CD4-positive, alpha-beta T cell treated with Interleukin-4 for 1 hour (primary cell): ENCODE results near the gene DUSP3.
A peak's percentile ranks its signal among the peaks of the same experiment; 100 is the strongest.
"Not testable (repeated sequence)": the region's sequence is repeated elsewhere in the genome, so short reads cannot be mapped to it uniquely, and the experiment has no call there.

Experiments used
- DNase-seq, 2 donors: peaks; one replicate each; pipeline ENCODE4 v3.0.0-alpha.2; 2020 to 2022

Gene DUSP3

GRCh38 chr17:43799047-43799446 is 20.3 kb upstream of the DUSP3 start:
- DNase-seq: no peak

GRCh38 chr17:43798024-43798423 is 19.2 kb upstream of the DUSP3 start:
- DNase-seq: not testable (repeated sequence)

- not testable (repeated sequence) for DNase-seq
Observed at GRCh38 chr17:43792668-43793067, 13.9 kb upstream of the DUSP3 start.

- DNase-seq: peak in 1 of 2 donors; percentile 25
Observed at GRCh38 chr17:43791589-43791988, 12.8 kb upstream of the DUSP3 start.

GRCh38 chr17:43790311-43790940 is 11.6 kb upstream of the DUSP3 start:
- DNase-seq: no peak

- no peak for DNase-seq
Observed at GRCh38 chr17:43789482-43789881, 10.7 kb upstream of the DUSP3 start.

GRCh38 chr17:43788540-43788939 is 9.8 kb upstream of the DUSP3 start:
- DNase-seq: no peak

- no peak for DNase-seq
Observed at GRCh38 chr17:43787728-43788127, 9.0 kb upstream of the DUSP3 start.

GRCh38 chr17:43784628-43785101 is 5.9 kb upstream of the DUSP3 start:
- DNase-seq: no peak

DNA sequence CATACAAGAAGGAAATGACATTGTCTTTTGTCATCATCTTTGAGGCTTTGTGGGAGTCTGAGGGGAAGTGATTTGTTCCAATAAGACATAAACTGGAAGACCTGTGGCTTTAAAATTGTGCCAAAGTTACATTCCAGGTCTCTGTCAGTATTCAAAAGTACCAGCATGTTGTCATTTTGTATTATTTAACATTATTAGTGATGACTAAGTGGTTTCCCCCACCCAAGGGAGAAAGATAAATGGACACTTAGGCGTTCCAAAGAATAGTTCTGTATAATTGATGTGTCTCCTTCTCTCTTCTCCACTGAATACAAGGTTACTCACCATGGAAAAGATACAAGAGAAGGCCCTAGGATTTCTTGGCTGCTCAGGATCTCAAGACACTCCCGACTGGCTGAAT is 5.3 kb upstream of the DUSP3 start:
- DNase-seq: no peak

DNA sequence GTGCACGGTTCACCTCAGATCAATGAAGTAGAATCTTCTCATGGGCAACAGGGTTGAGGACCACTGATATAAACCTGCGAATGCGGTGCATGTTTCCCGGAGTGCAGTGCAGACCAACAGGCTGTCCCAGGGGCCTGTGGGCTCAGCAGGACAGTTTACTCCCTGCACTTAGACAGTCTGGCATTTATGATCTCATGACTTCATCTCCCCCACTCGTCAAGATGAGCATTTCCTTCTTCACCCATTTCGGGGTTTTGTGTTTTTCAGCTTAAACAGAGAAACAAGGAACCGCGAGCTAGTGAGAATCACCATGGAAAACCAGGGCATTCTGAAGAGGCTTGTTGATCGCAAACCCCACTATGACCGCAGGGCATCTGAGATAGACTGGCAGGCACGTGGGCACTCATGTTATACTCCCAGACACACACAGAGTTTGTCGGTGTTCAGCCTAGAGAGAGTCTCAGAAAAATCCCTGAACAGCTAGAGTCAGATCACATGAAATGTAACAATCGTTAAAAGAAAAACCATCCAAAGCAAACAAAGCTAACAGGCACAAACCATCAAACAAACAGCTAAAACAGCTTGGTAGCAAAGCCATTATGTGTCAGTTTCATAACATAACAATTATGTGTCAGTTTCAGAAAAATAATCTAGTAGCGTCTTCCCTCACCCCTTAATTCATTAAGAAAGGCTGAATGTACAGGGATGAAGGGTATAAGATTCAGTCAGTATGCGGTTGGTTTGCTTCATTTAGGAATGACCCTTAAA is 4.3 kb upstream of the DUSP3 start:
- DNase-seq: no peak

DNA sequence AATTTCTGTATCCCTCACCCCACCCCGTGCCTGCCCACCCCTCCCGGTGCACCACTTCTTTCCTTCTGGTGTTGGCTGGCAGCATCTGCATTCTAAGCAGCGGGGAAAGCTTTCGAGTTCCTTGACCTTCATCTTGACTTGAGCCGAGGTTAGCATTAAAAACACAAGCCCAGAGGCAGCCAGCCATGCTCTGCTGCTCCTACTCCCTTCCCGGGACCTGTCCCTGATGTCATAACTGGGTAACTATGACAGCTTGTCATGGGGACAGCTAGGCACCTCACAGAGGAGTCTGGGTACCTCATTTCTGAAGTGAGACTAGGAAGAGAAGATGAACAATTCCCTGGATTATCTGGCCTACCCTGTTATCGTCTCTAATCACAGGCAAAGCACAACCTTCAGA is 1.4 kb upstream of the DUSP3 start, which contains the start of gene CFAP97D1:
Gene CFAP97D1, plus strand, starts transcription at position 301 of the 400 bp plus-strand sequence. Its CDS starts 28 bp downstream, at position 329.
- no peak for DNase-seq

DNA sequence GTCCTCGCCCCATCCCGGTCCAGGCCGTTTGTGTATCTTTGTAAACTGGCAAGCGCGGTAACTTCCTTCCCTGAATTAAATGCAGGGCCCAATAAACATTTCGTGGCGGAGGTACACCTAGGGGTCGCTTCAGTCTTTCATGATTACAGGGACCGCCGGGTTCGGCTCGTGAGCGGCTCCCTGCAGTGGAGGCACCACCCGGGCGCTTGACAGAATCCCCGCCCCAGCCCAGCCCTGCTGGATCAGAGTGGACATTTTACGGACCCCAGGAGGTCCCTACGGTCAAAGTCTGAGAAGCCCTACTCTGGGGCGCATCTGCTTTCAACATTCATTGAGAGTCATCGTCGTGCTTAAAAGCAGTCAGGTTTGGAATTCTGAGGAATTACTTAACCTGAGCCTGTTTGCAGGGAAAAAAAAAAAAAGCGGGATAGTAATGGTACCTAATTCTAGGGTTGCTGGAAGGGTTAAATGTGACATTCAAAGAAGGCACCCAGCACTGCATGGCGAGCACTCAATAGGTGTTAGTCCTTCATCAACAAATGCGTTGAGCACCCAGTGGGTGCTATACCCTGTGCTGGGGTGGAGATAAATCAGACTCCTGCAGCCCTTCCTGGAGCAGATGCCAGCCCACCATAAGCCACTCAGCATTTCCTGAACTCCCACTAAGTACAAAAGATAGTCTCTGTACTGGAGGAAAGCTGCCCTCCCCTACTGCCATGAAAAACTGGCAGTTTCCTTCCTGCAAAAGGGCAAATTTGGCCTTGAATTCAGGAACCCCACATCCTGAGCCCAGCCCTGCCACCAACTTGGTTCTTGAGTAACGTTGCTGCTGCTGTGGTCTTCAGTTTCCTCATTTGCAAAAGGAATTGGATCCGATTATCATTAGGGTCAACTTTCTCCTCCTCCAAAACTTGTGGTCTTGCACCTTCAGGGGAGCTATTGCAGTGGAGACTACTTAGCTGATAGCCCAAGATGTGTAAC is 658 bp upstream of the DUSP3 start:
- DNase-seq: no peak

GRCh38 chr17:43774304-43775250 is 4.2 kb downstream of the DUSP3 start:
- no peak for DNase-seq

DNA sequence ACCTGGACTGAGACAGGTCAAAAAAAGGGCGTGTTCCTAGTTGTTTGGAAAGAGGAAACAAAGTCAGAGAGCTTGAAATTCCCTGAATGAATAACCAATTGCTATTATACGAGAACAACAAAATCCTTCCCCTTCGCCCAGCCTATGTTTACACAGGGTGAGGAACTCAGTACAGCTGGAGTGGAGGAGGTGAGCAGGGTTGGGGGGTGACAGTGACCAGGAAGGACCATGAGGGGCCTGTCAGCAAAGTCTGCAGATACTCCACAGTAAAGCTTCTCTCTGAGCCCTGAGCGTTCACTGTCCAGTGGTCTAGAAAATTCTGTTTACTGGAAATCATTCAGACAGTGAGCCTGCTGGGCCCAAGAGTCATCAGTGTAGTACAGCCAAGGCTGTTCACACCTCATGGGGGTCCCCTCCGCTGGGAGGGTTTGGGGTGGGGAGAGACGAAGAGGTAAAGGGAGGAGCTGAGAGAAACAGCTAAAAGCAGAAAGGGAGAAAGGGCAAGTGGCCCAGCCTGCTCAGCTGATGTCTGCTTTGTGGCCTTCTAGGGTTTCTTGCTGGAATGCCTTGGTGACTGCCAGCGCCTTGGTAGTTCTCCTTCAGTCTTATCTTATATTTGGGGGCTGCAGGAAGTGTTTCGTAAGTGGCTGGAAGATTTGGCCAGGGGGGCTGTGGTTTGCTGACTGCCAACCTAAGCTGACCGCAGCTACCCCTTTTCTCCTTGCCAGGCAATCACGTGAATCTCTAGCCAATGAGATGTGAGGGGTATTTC is 5.7 kb downstream of the DUSP3 start:
- DNase-seq: peak; percentile 13 to 51

DNA sequence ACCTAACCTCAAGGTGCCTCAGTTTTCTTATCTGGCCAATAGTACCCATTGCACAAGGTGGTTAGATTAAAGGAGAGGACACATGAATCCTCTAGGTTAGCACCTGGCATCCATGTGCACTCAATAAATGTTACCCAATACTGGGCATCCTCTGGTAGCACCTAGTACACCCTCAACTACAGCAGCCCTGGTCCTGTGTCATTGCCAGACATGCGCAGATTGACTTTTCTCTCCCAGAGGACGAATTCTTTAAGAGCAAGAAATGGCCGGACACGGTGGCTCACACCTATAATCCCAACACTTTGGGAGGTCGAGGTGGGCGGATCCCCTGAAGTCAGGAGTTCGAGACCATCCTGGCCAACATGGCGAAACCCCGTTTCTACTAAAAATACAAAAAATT is 7.3 kb downstream of the DUSP3 start:
- no peak for DNase-seq

DNA sequence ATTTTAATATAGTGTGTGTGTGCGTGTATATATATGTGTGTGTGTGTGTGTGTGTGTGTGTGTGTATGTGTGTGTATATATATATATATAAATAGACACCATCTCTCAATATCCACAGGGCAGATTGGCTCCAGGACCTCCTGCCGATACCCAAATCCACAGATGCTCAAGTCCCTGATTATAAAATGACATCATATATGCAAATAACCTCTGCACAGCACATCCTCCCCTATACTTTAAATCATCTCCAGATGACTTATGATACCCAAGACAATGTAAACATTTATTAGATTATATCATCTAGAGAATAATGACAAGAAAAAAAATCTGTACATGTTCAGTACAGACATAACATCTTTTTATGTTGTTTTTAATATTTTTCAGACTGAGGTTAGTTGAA is 7.8 kb downstream of the DUSP3 start:
- no peak for DNase-seq

- DNase-seq: no peak
Observed at GRCh38 chr17:43769859-43770258, 8.9 kb downstream of the DUSP3 start.

- DNase-seq: no peak
Observed at GRCh38 chr17:43769426-43769825, 9.4 kb downstream of the DUSP3 start.

- no peak for DNase-seq
Observed at GRCh38 chr17:43768943-43769342, 9.8 kb downstream of the DUSP3 start.

GRCh38 chr17:43768382-43768781 is 10.4 kb downstream of the DUSP3 start:
- peak; percentile 17 to 61 for DNase-seq
